Endothelial cell of hepatic sinusoid (primary cell): ENCODE data around the gene ATP5PO.
"Not testable (repeated sequence)": the region's sequence is repeated elsewhere in the genome, so short reads cannot be mapped to it uniquely, and the experiment has no call there.

Source experiments
- in situ Hi-C: cut with HindIII; loops from 2 replicates; pipeline ENCODE4 v1.10.0; 2017; ENCODE audit warnings: low sequenced_read_pairs

ATP5PO gene

DNA sequence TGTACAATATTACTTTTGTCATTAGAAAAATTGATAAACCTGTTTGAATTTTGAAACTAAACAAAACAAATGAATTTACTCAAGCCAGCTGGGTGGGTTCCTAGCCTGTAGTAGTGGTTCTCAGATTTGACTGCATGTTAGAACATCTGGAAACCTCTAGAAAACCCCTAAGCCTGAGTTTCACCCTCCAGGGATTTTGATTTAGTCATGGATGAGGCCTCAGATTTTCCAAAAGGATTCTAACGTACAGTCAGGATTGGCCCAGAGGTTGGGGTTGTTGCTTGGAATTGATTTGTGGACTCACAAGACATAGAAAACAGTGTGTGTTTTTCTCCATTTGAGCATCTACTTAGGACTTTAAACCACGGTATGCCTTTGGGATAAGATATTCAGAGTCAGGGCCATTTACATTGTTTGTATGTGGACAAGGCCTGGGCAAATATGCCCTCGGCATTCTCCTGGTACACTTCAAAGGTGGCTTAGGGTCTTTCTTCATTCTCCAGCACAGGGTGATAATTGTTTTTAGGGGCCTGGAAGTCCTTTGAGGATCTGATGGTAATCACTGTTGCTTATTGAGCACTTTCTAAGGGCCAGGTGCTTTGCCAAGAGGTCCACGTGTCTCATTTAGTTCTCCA lies 42.6 kb downstream of the ATP5PO start:
- in situ Hi-C loops: no loop called here

- in situ Hi-C loops: no loop called here
These were observed 44.4 kb downstream of the ATP5PO start for GRCh38 chr21:33871171-33871570.

GRCh38 chr21:33870768-33871167 lies 44.8 kb downstream of the ATP5PO start:
- in situ Hi-C loops: no loop called here

GRCh38 chr21:33869873-33870272 lies 45.7 kb downstream of the ATP5PO start:
- in situ Hi-C loops: no loop called here

DNA sequence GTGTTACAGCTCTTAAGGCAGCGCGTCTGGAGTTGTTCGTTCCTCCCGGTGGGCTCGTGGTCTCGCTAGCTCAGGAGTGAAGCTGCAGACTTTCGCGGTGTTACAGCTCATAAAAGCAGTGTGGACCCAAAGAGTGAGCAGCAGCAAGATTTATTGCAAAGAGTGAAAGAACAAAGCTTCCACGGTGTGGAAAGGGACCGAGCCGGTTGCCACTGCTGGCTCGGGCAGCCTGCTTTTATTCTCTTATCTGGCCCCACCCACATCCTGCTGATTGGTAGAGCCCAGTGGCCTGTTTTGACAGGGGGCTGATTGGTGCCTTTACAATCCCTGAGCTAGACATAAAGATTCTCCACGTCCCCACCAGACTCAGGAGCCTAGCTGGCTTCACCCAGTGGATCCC lies 47.7 kb downstream of the ATP5PO start:
- in situ Hi-C loops: not testable (repeated sequence)

DNA sequence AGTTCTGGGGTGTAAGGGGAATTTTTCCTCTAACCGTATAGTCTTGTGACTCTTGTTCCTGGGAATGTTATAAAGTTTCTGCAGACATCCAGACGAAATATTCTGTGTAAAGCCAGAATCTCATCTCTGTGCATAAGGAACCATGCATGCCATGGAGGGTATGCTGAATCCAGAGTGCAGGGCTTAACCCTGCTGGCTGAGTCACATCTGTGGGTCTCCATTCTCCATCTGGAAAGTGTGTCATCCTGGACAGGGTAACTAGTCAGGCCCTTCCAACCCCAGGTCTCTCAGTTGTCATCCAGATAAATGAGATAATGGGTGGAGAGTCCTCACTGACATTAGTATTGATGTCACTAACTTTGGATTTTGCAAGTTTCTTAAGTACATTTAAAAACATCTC lies 48.8 kb downstream of the ATP5PO start:
- in situ Hi-C loops: no loop called here

- in situ Hi-C loops: no loop called here
These were observed 49.5 kb downstream of the ATP5PO start for GRCh38 chr21:33865996-33866575.

DNA sequence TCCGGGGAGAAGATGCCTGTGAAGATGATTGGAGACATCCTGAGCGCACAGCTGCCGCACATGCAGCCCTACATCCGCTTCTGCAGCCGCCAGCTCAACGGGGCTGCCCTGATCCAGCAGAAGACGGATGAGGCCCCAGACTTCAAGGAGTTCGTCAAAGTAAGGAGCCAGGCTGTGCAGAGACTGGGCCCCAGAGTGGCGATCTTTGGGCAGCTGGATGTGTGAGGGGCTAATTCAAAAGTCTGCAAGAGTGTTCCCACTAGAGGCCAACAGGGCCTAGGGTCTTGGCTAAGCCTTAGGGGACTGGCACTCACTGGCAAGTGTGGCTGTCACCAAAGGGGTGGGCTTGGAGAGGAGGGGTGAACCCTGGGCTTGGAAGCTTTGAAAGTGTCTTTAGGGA lies 50.4 kb downstream of the ATP5PO start:
- in situ Hi-C loops: no loop called here

GRCh38 chr21:33864150-33864549 lies 51.5 kb downstream of the ATP5PO start:
- in situ Hi-C loops: no loop called here

- in situ Hi-C loops: not testable (repeated sequence)
These were observed 52.4 kb downstream of the ATP5PO start for GRCh38 chr21:33863191-33863590.

- in situ Hi-C loops: no loop called here
These were observed 54.5 kb downstream of the ATP5PO start for GRCh38 chr21:33861125-33861524.

DNA sequence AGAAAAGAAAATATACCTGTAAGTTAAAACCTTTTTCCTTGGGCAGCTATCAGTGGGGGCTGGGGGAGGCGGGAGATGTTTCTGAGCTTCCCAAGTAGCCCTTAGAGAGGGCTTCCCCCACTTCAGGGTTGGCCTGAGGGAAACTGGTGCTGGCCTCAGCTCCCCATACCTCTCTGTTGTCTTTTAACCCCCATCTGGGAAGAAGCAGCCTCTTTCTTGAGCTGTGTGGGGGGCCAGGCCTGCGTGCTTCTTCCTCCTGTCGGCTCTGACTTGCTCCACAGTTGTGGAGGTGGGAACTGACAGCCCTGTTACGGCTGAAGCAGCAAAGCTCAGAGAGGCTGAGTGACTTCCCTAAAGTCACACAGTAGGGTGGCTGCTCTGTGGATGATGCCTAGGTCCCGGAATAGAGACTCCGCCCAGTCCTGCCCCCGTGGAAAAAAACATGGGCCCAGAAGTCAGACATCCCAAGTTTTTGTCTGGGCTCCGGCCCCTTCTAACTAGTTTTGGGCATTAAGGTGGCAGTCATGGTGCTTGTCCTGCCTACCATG lies 55.2 kb downstream of the ATP5PO start:
- in situ Hi-C loops: no loop called here

DNA sequence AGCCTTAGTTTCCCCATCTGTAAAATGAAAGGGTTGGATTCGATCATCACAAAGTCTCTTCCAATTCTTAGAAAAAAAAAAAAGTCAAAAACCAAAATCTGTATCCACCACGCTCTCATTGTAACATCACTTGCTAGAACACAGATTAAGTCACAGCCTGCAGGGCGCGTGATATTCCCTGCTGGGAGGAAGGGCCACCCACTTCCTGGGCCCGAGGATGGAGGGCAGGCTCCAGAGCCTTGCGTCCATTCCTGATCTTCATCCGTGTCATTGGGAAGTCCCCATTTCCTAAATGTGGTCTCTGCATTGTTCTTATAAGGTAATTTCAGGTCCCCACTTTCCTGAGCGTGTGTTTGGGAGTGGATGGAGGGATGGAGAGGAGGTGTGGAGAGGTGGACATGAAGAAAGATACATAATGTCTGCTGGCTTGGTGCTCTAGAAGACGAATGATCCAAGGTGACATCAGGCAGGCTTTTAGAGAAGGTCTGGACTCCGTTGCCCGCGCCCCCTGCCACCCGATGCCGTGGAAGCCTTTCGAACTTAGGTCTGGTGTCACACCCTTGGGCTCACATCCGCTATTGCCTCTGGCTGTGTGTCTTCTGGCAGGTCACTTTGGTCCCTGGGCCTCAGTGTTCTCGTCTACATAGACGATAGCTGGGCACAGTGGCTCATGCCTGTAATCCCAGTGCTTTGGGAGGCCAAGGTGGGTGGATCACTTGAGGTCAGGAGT lies 56.1 kb downstream of the ATP5PO start:
- in situ Hi-C loops: no loop called here

- in situ Hi-C loops: no loop called here
These were observed 56.8 kb downstream of the ATP5PO start for GRCh38 chr21:33858667-33859372.

DNA sequence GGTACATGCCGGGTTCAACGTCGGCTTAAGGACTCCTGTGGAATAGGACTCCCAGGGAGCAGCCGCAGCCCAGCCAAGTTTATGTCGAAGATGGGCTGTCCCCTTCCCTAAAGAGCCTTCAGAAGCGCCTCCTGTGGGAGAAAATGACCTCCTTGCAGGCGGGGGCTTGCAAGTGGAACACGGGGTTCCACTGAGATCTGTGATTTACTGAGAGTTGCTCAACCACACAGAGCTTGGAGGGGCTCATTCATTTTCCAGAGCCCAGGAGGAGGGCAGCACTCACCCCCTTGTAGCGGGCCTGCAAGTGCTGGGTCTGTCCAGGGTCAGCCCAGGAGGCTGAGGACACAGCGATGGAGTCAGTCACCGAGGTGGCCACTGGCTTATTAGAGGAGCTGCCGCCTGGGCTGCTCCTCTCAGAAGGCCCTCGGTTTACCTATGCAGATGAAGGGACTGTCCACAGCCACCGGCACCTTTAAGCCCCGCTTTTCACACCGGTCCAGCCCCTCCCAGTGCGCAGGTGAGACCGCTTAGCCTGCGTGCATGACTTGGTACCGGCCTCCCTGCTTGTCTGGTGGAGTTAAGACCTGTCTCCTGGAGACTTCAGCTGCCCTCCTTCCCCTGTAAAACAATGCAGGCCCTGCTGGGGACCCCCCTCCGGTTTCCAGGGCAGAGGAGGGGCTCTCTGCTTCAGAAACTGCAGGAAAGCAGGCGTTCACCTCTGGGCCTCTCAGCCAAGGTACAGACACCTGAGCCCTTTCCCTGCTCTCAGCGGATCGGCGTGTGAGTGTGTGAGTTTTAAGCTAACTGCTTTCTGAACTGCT lies 57.5 kb downstream of the ATP5PO start:
- in situ Hi-C loops: no loop called here

- in situ Hi-C loops: no loop called here
These were observed 58.6 kb downstream of the ATP5PO start for GRCh38 chr21:33856893-33857527.

GRCh38 chr21:33855190-33855589 lies 60.4 kb downstream of the ATP5PO start:
- in situ Hi-C loops: no loop called here

- in situ Hi-C loops: loop anchor here (5.0 kb wide), 1 partner anchor 48 kb away; no protein-coding TSS in a partner anchor
These were observed 61.0 kb downstream of the ATP5PO start for GRCh38 chr21:33854604-33855003.
